ENCODE results near the gene SLFN5.
"Not testable (repeated sequence)": the region's sequence is repeated elsewhere in the genome, so short reads cannot be mapped to it uniquely, and the experiment has no call there.

SLFN5 gene

GRCh38 chr17:35242158-35242804 lies 591 bp upstream of the SLFN5 start:
- no peak for DNase-seq (ENCODE audit: low read depth)

GRCh38 chr17:35243561-35244340 lies 879 bp downstream of the SLFN5 start:
- DNase-seq (ENCODE audit: low read depth) = peak; percentile 67

- peak; percentile 93 for DNase-seq (ENCODE audit: low read depth)
These were observed 1.7 kb downstream of the SLFN5 start for GRCh38 chr17:35244341-35245195.

- peak; percentile 96 for DNase-seq (ENCODE audit: low read depth)
These were observed 2.3 kb downstream of the SLFN5 start for GRCh38 chr17:35245196-35245486.

- no peak for DNase-seq (ENCODE audit: low read depth)
These were observed 9.8 kb downstream of the SLFN5 start for GRCh38 chr17:35252651-35253050.

- DNase-seq (ENCODE audit: low read depth) = peak; percentile 94
These were observed 11.4 kb downstream of the SLFN5 start for GRCh38 chr17:35254107-35254773.

GRCh38 chr17:35255316-35255715 lies 12.4 kb downstream of the SLFN5 start:
- DNase-seq (ENCODE audit: low read depth) = no peak

- DNase-seq (ENCODE audit: low read depth) = no peak
These were observed 13.8 kb downstream of the SLFN5 start for GRCh38 chr17:35256629-35257028.

GRCh38 chr17:35257208-35257659 lies 14.4 kb downstream of the SLFN5 start:
- DNase-seq (ENCODE audit: low read depth) = peak; percentile 53

- no peak for DNase-seq (ENCODE audit: low read depth)
These were observed 16.1 kb downstream of the SLFN5 start for GRCh38 chr17:35259001-35259400.

GRCh38 chr17:35265071-35265470 lies 22.2 kb downstream of the SLFN5 start:
- DNase-seq (ENCODE audit: low read depth) = no peak

GRCh38 chr17:35265566-35266141 lies 22.8 kb downstream of the SLFN5 start:
- DNase-seq (ENCODE audit: low read depth) = no peak

- DNase-seq (ENCODE audit: low read depth) = not testable (repeated sequence)
These were observed 31.5 kb downstream of the SLFN5 start for GRCh38 chr17:35274167-35275066.

GRCh38 chr17:35278454-35278853 lies 35.6 kb downstream of the SLFN5 start:
- not testable (repeated sequence) for DNase-seq (ENCODE audit: low read depth)

- DNase-seq (ENCODE audit: low read depth) = not testable (repeated sequence)
These were observed 36.0 kb downstream of the SLFN5 start for GRCh38 chr17:35278876-35279275.

- no peak for DNase-seq (ENCODE audit: low read depth)
These were observed 40.9 kb downstream of the SLFN5 start for GRCh38 chr17:35283767-35284166.

- no peak for DNase-seq (ENCODE audit: low read depth)
These were observed 42.1 kb downstream of the SLFN5 start for GRCh38 chr17:35284955-35285354.

GRCh38 chr17:35286120-35286781 lies 43.4 kb downstream of the SLFN5 start:
- DNase-seq (ENCODE audit: low read depth) = no peak

GRCh38 chr17:35287286-35287811 lies 44.5 kb downstream of the SLFN5 start:
- no peak for DNase-seq (ENCODE audit: low read depth)

GRCh38 chr17:35289222-35289621 lies 46.4 kb downstream of the SLFN5 start:
- no peak for DNase-seq (ENCODE audit: low read depth)

All from fibroblast of the conjunctiva (primary cell).